GM12878 (cell line): ENCODE measurements around the gene SIGLEC11. TPM values are rescaled to one million over a fixed set of nuclear protein-coding genes. Genes with fewer than 3 reads are reported as not detected.

Experiments
- ATAC-seq: fragments of 200-7000 bp; cut with Tn5 transposase; 3 replicates; pipeline ENCODE4 v1.9.1; 2020; ENCODE audit warnings: mild to moderate bottlenecking, moderate library complexity
- BruUV-seq: library from RNA; stranded (reverse); fragments of 400-500 nt; replicated peaks from 2 replicates; lab custom pipeline; 2021; lab: Mats Ljungman, UMichigan
- CTCF ChIA-PET: fragments of 300-600 bp; sonication (Branson Sonifier 250); formaldehyde crosslinking; extraction: SDS; loops from one replicate; lab custom pipeline; 2021; ENCODE audit warnings: inconsistent platforms; lab: Yijun Ruan, JAX
- POLR2A ChIA-PET: fragments of 350-600 bp; formaldehyde crosslinking; extraction: SDS; loops from one replicate; lab custom pipeline; 2021; ENCODE audit warnings: inconsistent platforms; lab: Charles Lee
- RAD21 ChIA-PET: fragments of 300-600 bp; sonication (Branson Sonifier 250); formaldehyde crosslinking; loops from one replicate; lab custom pipeline; 2023; ENCODE audit warnings: antibody characterized with exemption; ENCODE audit not compliant: unreplicated experiment; lab: Charles Lee
- SMC1A ChIA-PET: fragments of 300-600 bp; sonication (Branson Sonifier 250); formaldehyde crosslinking; loops from one replicate; lab custom pipeline; 2023; ENCODE audit not compliant: unreplicated experiment, uncharacterized antibody; lab: Charles Lee
- DNase-seq: peaks from one replicate; pipeline ENCODE4 v3.0.0-alpha.2; 2011; ENCODE audit warnings: low read depth, low spot score
- FAIRE-seq: peaks from 3 replicates; lab custom pipeline; 2011; peaks lifted over from hg19 to GRCh38; lab: Jason Lieb, UNC
- H2AFZ ChIP-seq: 2 replicates; pipeline ENCODE4 v1.6.0; 2011; ENCODE audit warnings: low read depth, low read length, control low read depth; ENCODE audit not compliant: control insufficient read depth
- H3K27ac ChIP-seq: 2 replicates; pipeline ENCODE4 v1.5.1; 2011; ENCODE audit warnings: control low read depth; ENCODE audit not compliant: control insufficient read depth, insufficient read depth
- H3K27me3 ChIP-seq, 2 experiments: replicated peaks in 1 of 2; 2 replicates each; pipeline versions ENCODE4 v1.6.0 to v1.6.1; 2011; ENCODE audit warnings: low read length in 1 of 2; ENCODE audit not compliant: control insufficient read depth in 2 of 2, insufficient read depth in 2 of 2
- H3K36me3 ChIP-seq, 2 experiments: 2 replicates each; pipeline ENCODE4 v1.5.1; 2011; ENCODE audit warnings: low read length in 1 of 2; ENCODE audit not compliant: control insufficient read depth in 2 of 2, insufficient read depth in 2 of 2
- H3K4me1 ChIP-seq: 2 replicates; pipeline ENCODE4 v1.6.1; 2011; ENCODE audit warnings: mild to moderate bottlenecking, low read length, moderate library complexity, mixed read lengths; ENCODE audit not compliant: control insufficient read depth, insufficient read depth
- H3K4me2 ChIP-seq: 2 replicates; pipeline ENCODE4 v1.6.0; 2011; ENCODE audit warnings: control low read depth; ENCODE audit not compliant: control insufficient read depth, insufficient read depth
- H3K4me3 ChIP-seq: fragments of 200-600 bp; sonication (generic); 2 replicates; pipeline ENCODE4 v1.5.1; 2016
- H3K79me2 ChIP-seq: 2 replicates; pipeline ENCODE4 v1.6.0; 2011; ENCODE audit warnings: low read length; ENCODE audit not compliant: control insufficient read depth, insufficient read depth
- H3K9ac ChIP-seq: 2 replicates; pipeline ENCODE4 v1.8.0; 2011; ENCODE audit warnings: low read length, control low read depth, mixed read lengths; ENCODE audit not compliant: control insufficient read depth, insufficient read depth
- H3K9me3 ChIP-seq: replicated peaks from 3 replicates; pipeline ENCODE4 v1.5.1; 2011; ENCODE audit warnings: mild to moderate bottlenecking, low read length; ENCODE audit not compliant: control insufficient read depth, insufficient read depth
- H4K20me1 ChIP-seq: 2 replicates; pipeline ENCODE4 v1.6.0; 2011; ENCODE audit not compliant: control insufficient read depth, insufficient read depth
- CBFB ChIP-seq: IDR thresholded peaks from 2 replicates; pipeline ENCODE4 v1.6.1; 2016; ENCODE audit warnings: antibody characterized with exemption, low read depth
- CBX5 ChIP-seq: sonication (generic); IDR thresholded peaks from 2 replicates; pipeline ENCODE4 v1.6.1; 2016; ENCODE audit warnings: low read depth, moderate library complexity, mild to moderate bottlenecking, inconsistent platforms
- HCFC1 ChIP-seq: fragments of 150-350 bp; IDR thresholded peaks from 2 replicates; pipeline ENCODE4 v1.6.1; 2014; ENCODE audit warnings: low read length
- RELA ChIP-seq: fragments of 450-650 bp; IDR thresholded peaks from 2 replicates; pipeline ENCODE4 v1.8.0; 2014; ENCODE audit warnings: borderline replicate concordance; ENCODE audit not compliant: partially characterized antibody
- SMC3 ChIP-seq: IDR thresholded peaks from 2 replicates; pipeline ENCODE4 v1.6.1; 2011; ENCODE audit warnings: low read length, improper control_type of control experiment, borderline replicate concordance
- SPI1 ChIP-seq: IDR thresholded peaks from 2 replicates; pipeline ENCODE4 v1.6.1; 2011; ENCODE audit warnings: low read depth, mild to moderate bottlenecking, low read length, moderate library complexity, borderline replicate concordance; ENCODE audit not compliant: insufficient read depth
- TBL1XR1 ChIP-seq: IDR thresholded peaks from 2 replicates; pipeline ENCODE4 v1.6.1; 2012; ENCODE audit warnings: low read depth, low read length, improper control_type of control experiment
- ZZZ3 ChIP-seq: IDR thresholded peaks from 2 replicates; pipeline ENCODE4 v1.6.1; 2011; ENCODE audit warnings: low read depth; ENCODE audit not compliant: control insufficient read depth, insufficient read length
- WGBS: methylation state at CpG from one replicate; pipeline ENCODE4 v1.1.6; 2016; ENCODE audit warnings: low lambda C conversion rate; ENCODE audit not compliant: insufficient replicate concordance, insufficient coverage; ENCODE audit errors: missing lambda C conversion rate; 5-methylcytosine and 5-hydroxymethylcytosine counted together
- in situ Hi-C: fragments of 300-500 bp; cut with MboI; formaldehyde crosslinking; loops from 9 replicates; pipeline ENCODE4 v1.14.3; 2018; ENCODE audit warnings: mixed read lengths
- intact Hi-C: fragments of 100-400 bp; cut with micrococcal nuclease; formaldehyde crosslinking; loops from one replicate; pipeline ENCODE4 v1.14.2; 2022; ENCODE audit not compliant: unreplicated experiment
- polyA plus RNA-seq, 11 experiments: library from polyadenylated mRNA; depleted of rRNA in 4 of 11; unstranded in 6 of 11; stranded (reverse) in 5 of 11; fragments of >200 nt; fragmentation: Nextera tagmentation in 4 of 11; fragmentation: Illumina TruSeq in 1 of 11; extraction: Ambion mirVana in 4 of 11; extraction: Trizol in 1 of 11; gene quantifications; 1 replicate in 1 of 11; 2 replicates in 10 of 11; pipeline versions ENCODE4 v1.2.1 to v1.2.3, GENCODE V29; 2011 to 2016; ENCODE audit warnings: inconsistent platforms in 2 of 11, missing spikeins in 2 of 11, low read depth in 1 of 11
- total RNA-seq, 4 experiments: library from RNA; depleted of rRNA in 3 of 4; stranded (reverse); fragments of >200 nt in 3 of 4; fragmentation: Illumina TruSeq in 1 of 4; extraction: Trizol in 1 of 4; gene quantifications; 2 replicates each; pipeline versions ENCODE4 v1.2.1 to v1.2.3, GENCODE V29; 2013 to 2021
- TF ChIP-seq, protein P1 (sequence below): fragments of 150-350 bp; IDR thresholded peaks from 2 replicates; pipeline ENCODE4 v1.6.1; 2016; ENCODE audit warnings: low read depth, low read length
- TF ChIP-seq, protein P2 (sequence below): IDR thresholded peaks from 2 replicates; pipeline ENCODE4 v1.6.1; 2011; ENCODE audit warnings: borderline replicate concordance, low read depth, mild to moderate bottlenecking, moderate library complexity, mixed read lengths, low read length; ENCODE audit not compliant: insufficient read depth; ENCODE audit errors: extremely low read length
- TF ChIP-seq, protein P3 (sequence below): fragments of 450-650 bp; IDR thresholded peaks from 2 replicates; pipeline ENCODE4 v1.6.1; 2018; ENCODE audit warnings: mild to moderate bottlenecking, low read depth, moderate library complexity; ENCODE audit not compliant: partially characterized antibody
- TF ChIP-seq, protein P4 (sequence below): IDR thresholded peaks from 2 replicates; pipeline ENCODE4 v1.6.1; 2012; ENCODE audit warnings: low read depth, low read length, improper control_type of control experiment
- TF ChIP-seq, protein P5 (sequence below): fragments of 150-350 bp; IDR thresholded peaks from 2 replicates; pipeline ENCODE4 v1.6.1; 2014; ENCODE audit warnings: mild to moderate bottlenecking, low read depth, low read length

SIGLEC11 gene
- total and polyA plus RNA-seq, 10 of the 15 experiments (the other 5 are each of a cell fraction or from before 2014, with no cell fraction given), result not detected

DNA sequence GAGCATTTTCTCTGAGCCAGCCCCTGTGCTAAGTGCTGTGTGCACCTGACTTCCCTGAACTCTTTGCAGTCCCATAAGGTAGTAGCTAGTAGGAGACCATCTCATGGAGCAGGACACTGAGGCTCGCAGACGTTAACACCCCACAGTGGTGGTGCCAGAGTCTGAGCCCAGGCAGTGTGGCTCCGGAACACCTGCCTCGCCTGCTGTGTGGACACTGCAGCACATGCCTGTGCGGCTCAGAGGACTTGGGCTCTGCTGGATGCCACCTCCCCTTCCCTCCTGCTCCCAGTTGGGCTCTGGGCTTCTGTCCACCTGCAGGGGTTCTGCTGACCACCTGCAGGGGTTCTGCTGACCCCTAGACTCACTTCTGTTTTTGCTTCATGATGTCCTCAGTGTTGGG is 27.0 kb upstream of the SIGLEC11 start (continued):
- TF ChIP-seq, protein P1, sequence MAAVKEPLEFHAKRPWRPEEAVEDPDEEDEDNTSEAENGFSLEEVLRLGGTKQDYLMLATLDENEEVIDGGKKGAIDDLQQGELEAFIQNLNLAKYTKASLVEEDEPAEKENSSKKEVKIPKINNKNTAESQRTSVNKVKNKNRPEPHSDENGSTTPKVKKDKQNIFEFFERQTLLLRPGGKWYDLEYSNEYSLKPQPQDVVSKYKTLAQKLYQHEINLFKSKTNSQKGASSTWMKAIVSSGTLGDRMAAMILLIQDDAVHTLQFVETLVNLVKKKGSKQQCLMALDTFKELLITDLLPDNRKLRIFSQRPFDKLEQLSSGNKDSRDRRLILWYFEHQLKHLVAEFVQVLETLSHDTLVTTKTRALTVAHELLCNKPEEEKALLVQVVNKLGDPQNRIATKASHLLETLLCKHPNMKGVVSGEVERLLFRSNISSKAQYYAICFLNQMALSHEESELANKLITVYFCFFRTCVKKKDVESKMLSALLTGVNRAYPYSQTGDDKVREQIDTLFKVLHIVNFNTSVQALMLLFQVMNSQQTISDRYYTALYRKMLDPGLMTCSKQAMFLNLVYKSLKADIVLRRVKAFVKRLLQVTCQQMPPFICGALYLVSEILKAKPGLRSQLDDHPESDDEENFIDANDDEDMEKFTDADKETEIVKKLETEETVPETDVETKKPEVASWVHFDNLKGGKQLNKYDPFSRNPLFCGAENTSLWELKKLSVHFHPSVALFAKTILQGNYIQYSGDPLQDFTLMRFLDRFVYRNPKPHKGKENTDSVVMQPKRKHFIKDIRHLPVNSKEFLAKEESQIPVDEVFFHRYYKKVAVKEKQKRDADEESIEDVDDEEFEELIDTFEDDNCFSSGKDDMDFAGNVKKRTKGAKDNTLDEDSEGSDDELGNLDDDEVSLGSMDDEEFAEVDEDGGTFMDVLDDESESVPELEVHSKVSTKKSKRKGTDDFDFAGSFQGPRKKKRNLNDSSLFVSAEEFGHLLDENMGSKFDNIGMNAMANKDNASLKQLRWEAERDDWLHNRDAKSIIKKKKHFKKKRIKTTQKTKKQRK, result no peak
- TF ChIP-seq RELA (no peak), ZZZ3 (no peak), SPI1 (no peak), CBX5 (no peak), TBL1XR1 (no peak)
- TF ChIP-seq, protein P2, sequence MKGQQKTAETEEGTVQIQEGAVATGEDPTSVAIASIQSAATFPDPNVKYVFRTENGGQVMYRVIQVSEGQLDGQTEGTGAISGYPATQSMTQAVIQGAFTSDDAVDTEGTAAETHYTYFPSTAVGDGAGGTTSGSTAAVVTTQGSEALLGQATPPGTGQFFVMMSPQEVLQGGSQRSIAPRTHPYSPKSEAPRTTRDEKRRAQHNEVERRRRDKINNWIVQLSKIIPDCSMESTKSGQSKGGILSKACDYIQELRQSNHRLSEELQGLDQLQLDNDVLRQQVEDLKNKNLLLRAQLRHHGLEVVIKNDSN, result no peak

DNA sequence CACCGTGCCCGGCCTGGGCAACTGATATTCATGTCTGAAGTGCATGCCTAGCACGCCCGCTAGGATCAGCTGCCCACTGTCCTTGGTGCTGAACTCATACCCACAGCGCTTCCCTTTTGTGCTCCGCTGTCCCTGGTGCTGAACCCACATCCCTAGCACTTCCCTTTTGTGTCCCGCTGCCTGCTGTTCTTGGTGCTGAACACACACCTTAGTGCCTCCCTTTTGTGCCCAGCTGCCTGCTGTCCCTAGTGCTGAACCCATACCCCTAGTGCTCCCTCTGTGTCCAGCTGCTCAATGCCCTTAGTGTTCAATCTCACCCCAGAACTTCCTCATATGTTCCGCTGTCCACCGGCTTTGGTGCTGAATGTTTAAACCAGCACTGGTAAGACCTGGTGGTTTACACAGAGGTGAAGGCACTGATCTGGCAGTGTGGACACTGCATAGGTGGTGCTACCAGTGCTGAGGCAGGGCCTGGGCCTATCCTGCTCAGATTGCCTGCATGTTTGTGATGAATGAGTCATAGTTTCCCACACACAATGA is 26.3 kb upstream of the SIGLEC11 start:
- intact Hi-C loops, result no loop called here
- SMC1A ChIA-PET, result interaction anchor here (0.6 kb wide), 2 partner anchors 301 to 701 kb away, joined by 3 to 4 read pairs; no protein-coding TSS in a partner anchor
- H3K4me3 ChIP-seq, result no peak overlapping the region
- FAIRE-seq, result peak; percentile 97
- CTCF ChIA-PET, result interaction anchor here (0.7 to 1.1 kb wide), 2 partner anchors 10 to 50 kb away, joined by 3 read pairs; no protein-coding TSS in a partner anchor
- no peaks in the 10 kb centered on the region for H3K27me3 ChIP-seq
- RAD21 ChIA-PET, result no interaction called here
- peak; percentile 54 for DNase-seq
- H2AFZ ChIP-seq, result no peak overlapping the region
- H4K20me1 ChIP-seq, result peaks cover 12% of the 10 kb centered on the region; the same call in 1 of the 2 replicates
- no peaks in the 10 kb centered on the region for H3K4me1 ChIP-seq
- POLR2A ChIA-PET, result interaction anchor here (0.5 to 0.6 kb wide), 3 partner anchors 44 to 584 kb away, joined by 3 to 6 read pairs (median 3); no protein-coding TSS in a partner anchor
- no peak overlapping the region for H3K27ac ChIP-seq
- no peaks in the 10 kb centered on the region for H3K9me3 ChIP-seq
- ATAC-seq, result peak; percentile 77
- 19% methylated on average over 9 of the region's 9 CpGs for WGBS
- no peak overlapping the region for H3K4me2 ChIP-seq
- H3K36me3 ChIP-seq, result peaks cover 2 to 3% of the 10 kb centered on the region in 2 experiments; a peak in 3 of 4 replicates
- BruUV-seq, result no TSS peak
- no peak overlapping the region for H3K9ac ChIP-seq
- in situ Hi-C loops, result no loop called here
- no peaks in the 10 kb centered on the region for H3K79me2 ChIP-seq
- TF ChIP-seq, protein P3, sequence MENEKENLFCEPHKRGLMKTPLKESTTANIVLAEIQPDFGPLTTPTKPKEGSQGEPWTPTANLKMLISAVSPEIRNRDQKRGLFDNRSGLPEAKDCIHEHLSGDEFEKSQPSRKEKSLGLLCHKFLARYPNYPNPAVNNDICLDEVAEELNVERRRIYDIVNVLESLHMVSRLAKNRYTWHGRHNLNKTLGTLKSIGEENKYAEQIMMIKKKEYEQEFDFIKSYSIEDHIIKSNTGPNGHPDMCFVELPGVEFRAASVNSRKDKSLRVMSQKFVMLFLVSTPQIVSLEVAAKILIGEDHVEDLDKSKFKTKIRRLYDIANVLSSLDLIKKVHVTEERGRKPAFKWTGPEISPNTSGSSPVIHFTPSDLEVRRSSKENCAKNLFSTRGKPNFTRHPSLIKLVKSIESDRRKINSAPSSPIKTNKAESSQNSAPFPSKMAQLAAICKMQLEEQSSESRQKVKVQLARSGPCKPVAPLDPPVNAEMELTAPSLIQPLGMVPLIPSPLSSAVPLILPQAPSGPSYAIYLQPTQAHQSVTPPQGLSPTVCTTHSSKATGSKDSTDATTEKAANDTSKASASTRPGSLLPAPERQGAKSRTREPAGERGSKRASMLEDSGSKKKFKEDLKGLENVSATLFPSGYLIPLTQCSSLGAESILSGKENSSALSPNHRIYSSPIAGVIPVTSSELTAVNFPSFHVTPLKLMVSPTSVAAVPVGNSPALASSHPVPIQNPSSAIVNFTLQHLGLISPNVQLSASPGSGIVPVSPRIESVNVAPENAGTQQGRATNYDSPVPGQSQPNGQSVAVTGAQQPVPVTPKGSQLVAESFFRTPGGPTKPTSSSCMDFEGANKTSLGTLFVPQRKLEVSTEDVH, result peak; percentile 96
- TF ChIP-seq, protein P4, sequence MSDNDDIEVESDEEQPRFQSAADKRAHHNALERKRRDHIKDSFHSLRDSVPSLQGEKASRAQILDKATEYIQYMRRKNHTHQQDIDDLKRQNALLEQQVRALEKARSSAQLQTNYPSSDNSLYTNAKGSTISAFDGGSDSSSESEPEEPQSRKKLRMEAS, result peak; percentile 84
- peak; percentile 54; the same call in 1 of the 2 replicates for TF ChIP-seq CBFB
- TF ChIP-seq, protein P5, sequence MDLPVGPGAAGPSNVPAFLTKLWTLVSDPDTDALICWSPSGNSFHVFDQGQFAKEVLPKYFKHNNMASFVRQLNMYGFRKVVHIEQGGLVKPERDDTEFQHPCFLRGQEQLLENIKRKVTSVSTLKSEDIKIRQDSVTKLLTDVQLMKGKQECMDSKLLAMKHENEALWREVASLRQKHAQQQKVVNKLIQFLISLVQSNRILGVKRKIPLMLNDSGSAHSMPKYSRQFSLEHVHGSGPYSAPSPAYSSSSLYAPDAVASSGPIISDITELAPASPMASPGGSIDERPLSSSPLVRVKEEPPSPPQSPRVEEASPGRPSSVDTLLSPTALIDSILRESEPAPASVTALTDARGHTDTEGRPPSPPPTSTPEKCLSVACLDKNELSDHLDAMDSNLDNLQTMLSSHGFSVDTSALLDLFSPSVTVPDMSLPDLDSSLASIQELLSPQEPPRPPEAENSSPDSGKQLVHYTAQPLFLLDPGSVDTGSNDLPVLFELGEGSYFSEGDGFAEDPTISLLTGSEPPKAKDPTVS, result no peak
- peak; percentile 22; the same call in 1 of the 2 replicates for TF ChIP-seq SMC3
- TF ChIP-seq HCFC1, result peak; percentile 62
